H1 (cell line): ENCODE data around the gene PRPF31. TPM values are rescaled to one million over a fixed set of nuclear protein-coding genes. Genes with fewer than 3 reads are reported as not detected.

ENCODE experiments used
- CHD2 ChIP-seq: IDR thresholded peaks from 2 replicates; pipeline ENCODE4 v1.6.1; 2012; ENCODE audit warnings: low read length, improper control_type of control experiment
- CREB1 ChIP-seq: IDR thresholded peaks from 2 replicates; pipeline ENCODE4 v1.6.1; 2012; ENCODE audit warnings: inconsistent platforms
- CTBP2 ChIP-seq: IDR thresholded peaks from 2 replicates; pipeline ENCODE4 v1.7.0; 2011; ENCODE audit warnings: borderline replicate concordance, mild to moderate bottlenecking, moderate library complexity, mixed read lengths, low read length; ENCODE audit not compliant: insufficient read depth, insufficient read length
- GABPA ChIP-seq: IDR thresholded peaks from 2 replicates; pipeline ENCODE4 v1.6.1; 2011; ENCODE audit warnings: mild to moderate bottlenecking, low read length, moderate library complexity, borderline replicate concordance; ENCODE audit not compliant: insufficient read depth
- HDAC6 ChIP-seq: IDR thresholded peaks from one replicate; pipeline ENCODE4 v1.7.1; 2012; ENCODE audit warnings: low read depth, mild to moderate bottlenecking, inconsistent platforms, low read length, moderate library complexity
- NANOG ChIP-seq: IDR thresholded peaks from 2 replicates; pipeline ENCODE4 v1.6.1; 2011; ENCODE audit warnings: low read length, low read depth, mild to moderate bottlenecking, inconsistent platforms; ENCODE audit not compliant: insufficient read depth, poor library complexity, severe bottlenecking
- POLR2A ChIP-seq, 2 experiments: IDR thresholded peaks; 1 replicate in 1 of 2; 2 replicates in 1 of 2; pipeline ENCODE4 v1.6.1; 2011; ENCODE audit warnings: low read depth in 2 of 2, low read length in 2 of 2, mild to moderate bottlenecking in 2 of 2; ENCODE audit errors: control extremely low read depth in 1 of 2
- polyA plus RNA-seq, 7 experiments: library from polyadenylated mRNA; depleted of rRNA in 3 of 7; stranded (reverse) in 5 of 7; unstranded in 2 of 7; fragments of >200 nt in 5 of 7; fragments of 200-250 nt in 2 of 7; gene quantifications; 1 replicate in 5 of 7; 2 replicates in 1 of 7; 4 replicates in 1 of 7; pipeline versions ENCODE4 v1.2.1 to v1.2.3, GENCODE V29; 2011 to 2013; ENCODE audit warnings: missing spikeins in 2 of 7, mixed read lengths in 2 of 7
- total RNA-seq: library from RNA; stranded (reverse); fragmentation: NEBNext Ultra II Directional; extraction: Animal tissue kit (Norgen Biotek cat#: 25700); gene quantifications from 2 replicates; pipeline ENCODE4 v1.2.1, GENCODE V29; 2021
- TF ChIP-seq, protein P1 (sequence below): IDR thresholded peaks from 2 replicates; pipeline ENCODE4 v1.6.1; 2011; ENCODE audit warnings: low read depth, mild to moderate bottlenecking, low read length; ENCODE audit not compliant: insufficient read depth

PRPF31 gene
- total and polyA plus RNA-seq, 2 of the 8 experiments (the other 6 are each of a cell fraction or from before 2014, with no cell fraction given): 51.1 to 97.4 TPM

- no peak for TF ChIP-seq NANOG
- TF ChIP-seq POLR2A (IDR thresholded peaks at IDR 0.05; ENCODE audit: control extremely low read depth in 1 of 2, low read depth in 2 of 2, low read length in 2 of 2): no peak
- TF ChIP-seq GABPA: no peak
- TF ChIP-seq, protein P1, sequence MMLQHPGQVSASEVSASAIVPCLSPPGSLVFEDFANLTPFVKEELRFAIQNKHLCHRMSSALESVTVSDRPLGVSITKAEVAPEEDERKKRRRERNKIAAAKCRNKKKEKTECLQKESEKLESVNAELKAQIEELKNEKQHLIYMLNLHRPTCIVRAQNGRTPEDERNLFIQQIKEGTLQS: no peak
- no peak for TF ChIP-seq HDAC6
- no peak for TF ChIP-seq CTBP2
- TF ChIP-seq CHD2: no peak
- TF ChIP-seq CREB1: no peak
Measured at GRCh38 chr19:54074851-54075250, 40.7 kb upstream of the PRPF31 start (continued).
